Neutrophil (primary cell): ENCODE measurements around the gene DROSHA.

Experiments used
- H3K27ac ChIP-seq: fragments of 200-600 bp; sonication (generic); 2 replicates; pipeline ENCODE4 v1.5.1; 2016; ENCODE audit warnings: mild to moderate bottlenecking, moderate library complexity
- H3K27me3 ChIP-seq: fragments of 200-600 bp; sonication (generic); 2 replicates; pipeline ENCODE4 v1.6.0; 2016; ENCODE audit warnings: mild to moderate bottlenecking
- H3K36me3 ChIP-seq: fragments of 200-600 bp; sonication (generic); 2 replicates; pipeline ENCODE4 v1.5.1; 2017
- H3K4me1 ChIP-seq, 2 experiments: fragments of 200-600 bp in 1 of 2; sonication (generic) in 1 of 2; 1 replicate in 1 of 2; 2 replicates in 1 of 2; pipeline versions ENCODE4 v1.5.1 to v1.6.1; 2013 to 2016; ENCODE audit warnings: low read depth in 1 of 2, low read length in 1 of 2, mild to moderate bottlenecking in 1 of 2, moderate library complexity in 1 of 2; ENCODE audit not compliant: control insufficient read depth in 1 of 2, insufficient read depth in 1 of 2
- H3K4me3 ChIP-seq, 2 experiments: fragments of 200-600 bp in 1 of 2; sonication (generic) in 1 of 2; 1 replicate in 1 of 2; 2 replicates in 1 of 2; pipeline ENCODE4 v1.5.1; 2013 to 2016; ENCODE audit warnings: low read depth in 1 of 2, low read length in 1 of 2, mild to moderate bottlenecking in 1 of 2, moderate library complexity in 1 of 2
- H3K9me3 ChIP-seq: fragments of 200-600 bp; sonication (generic); 2 replicates; pipeline ENCODE4 v1.5.1; 2016
- TF ChIP-seq, protein P1 (sequence below): fragments of 200-600 bp; sonication (generic); IDR thresholded peaks from 2 replicates; pipeline ENCODE4 v1.5.1; 2016; ENCODE audit warnings: antibody characterized with exemption

The DROSHA gene

GRCh38 chr5:31417512-31417911 lies 114.4 kb downstream of the DROSHA start:
- Histone ChIP-seq H3K27ac (no peak overlapping the region), H3K9me3 (no peaks in the 10 kb centered on the region), H3K27me3 (no peaks in the 10 kb centered on the region), H3K36me3 (peaks cover 65% of the 10 kb centered on the region), H3K4me3 (no peak overlapping the region), H3K4me1 (no peaks in the 10 kb centered on the region)
- TF ChIP-seq, protein P1, sequence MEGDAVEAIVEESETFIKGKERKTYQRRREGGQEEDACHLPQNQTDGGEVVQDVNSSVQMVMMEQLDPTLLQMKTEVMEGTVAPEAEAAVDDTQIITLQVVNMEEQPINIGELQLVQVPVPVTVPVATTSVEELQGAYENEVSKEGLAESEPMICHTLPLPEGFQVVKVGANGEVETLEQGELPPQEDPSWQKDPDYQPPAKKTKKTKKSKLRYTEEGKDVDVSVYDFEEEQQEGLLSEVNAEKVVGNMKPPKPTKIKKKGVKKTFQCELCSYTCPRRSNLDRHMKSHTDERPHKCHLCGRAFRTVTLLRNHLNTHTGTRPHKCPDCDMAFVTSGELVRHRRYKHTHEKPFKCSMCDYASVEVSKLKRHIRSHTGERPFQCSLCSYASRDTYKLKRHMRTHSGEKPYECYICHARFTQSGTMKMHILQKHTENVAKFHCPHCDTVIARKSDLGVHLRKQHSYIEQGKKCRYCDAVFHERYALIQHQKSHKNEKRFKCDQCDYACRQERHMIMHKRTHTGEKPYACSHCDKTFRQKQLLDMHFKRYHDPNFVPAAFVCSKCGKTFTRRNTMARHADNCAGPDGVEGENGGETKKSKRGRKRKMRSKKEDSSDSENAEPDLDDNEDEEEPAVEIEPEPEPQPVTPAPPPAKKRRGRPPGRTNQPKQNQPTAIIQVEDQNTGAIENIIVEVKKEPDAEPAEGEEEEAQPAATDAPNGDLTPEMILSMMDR = no peak

DNA sequence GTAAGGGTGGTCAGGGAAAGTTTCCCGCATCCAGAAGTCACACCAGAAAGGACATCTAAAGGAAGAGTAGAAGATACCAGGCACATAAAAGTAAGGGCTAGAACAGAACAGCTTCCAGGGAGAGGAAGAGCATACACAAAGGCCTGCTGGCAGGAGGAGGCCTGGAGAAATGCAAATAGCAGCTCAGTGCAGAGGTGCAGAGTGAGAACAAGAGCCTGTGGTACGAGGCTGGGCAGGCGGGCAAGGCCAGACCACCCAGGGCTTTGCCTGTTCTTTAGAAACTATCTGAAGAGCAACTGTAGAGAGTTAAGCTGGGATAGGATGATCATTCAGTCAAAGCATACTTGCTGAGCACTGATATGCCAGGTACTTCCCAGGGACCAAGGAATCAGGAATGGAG lies 115.3 kb downstream of the DROSHA start:
- H3K4me1 ChIP-seq = no peaks in the 10 kb centered on the region
- H3K36me3 ChIP-seq = peaks cover 67% of the 10 kb centered on the region
- no peaks in the 10 kb centered on the region for H3K9me3 ChIP-seq
- no peak overlapping the region for H3K4me3 ChIP-seq
- no peak overlapping the region for H3K27ac ChIP-seq
- TF ChIP-seq, protein P1 = no peak
- no peaks in the 10 kb centered on the region for H3K27me3 ChIP-seq

- Histone ChIP-seq H3K36me3 (peaks cover 66% of the 10 kb centered on the region), H3K4me3 (no peak overlapping the region), H3K27me3 (no peaks in the 10 kb centered on the region), H3K9me3 (no peaks in the 10 kb centered on the region), H3K4me1 (no peaks in the 10 kb centered on the region), H3K27ac (no peak overlapping the region)
- TF ChIP-seq, protein P1 = no peak
These were observed 115.9 kb downstream of the DROSHA start for GRCh38 chr5:31415960-31416359.

- Histone ChIP-seq H3K9me3 (no peaks in the 10 kb centered on the region), H3K27ac (no peak overlapping the region), H3K4me1 (no peaks in the 10 kb centered on the region), H3K27me3 (no peaks in the 10 kb centered on the region), H3K36me3 (peaks cover 66% of the 10 kb centered on the region), H3K4me3 (no peak overlapping the region)
- TF ChIP-seq, protein P1 = no peak
These were observed 116.6 kb downstream of the DROSHA start for GRCh38 chr5:31415009-31415923.

DNA sequence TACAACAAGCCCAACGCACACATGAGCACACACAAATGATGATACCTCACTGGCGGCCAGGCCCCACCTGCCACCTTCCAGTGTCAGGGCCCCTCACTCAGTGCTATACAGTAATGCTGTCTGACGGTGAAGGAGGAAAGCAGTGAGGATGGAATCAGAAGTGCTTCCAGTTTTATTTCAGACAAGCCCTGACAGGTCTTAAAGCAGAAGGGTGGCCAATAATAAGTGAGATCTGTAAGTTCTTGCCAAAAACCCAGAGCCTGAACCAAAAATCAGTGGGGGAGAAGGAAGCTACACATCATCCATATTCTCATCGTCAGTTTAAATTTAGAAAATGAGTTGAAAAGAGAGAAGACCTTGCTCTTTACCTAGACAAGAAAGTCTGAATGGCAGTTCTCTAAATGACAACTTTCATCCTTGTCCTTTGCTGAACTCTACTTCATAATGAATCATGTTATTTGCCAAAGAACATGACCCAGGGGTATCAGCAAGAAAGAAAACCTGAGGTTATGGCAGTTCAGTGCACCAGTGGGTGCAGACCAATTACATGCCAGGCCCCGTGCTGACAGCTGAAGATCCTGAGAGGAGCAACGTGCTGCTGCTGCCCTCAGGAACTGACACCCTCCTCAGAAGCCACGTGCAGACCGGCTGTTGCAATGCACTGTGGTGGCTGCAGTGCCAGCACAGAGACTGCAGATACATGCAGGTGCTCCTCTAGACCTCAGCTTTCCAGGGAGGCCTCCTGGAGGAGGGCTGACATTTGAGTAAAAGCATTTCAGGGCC lies 118.7 kb downstream of the DROSHA start:
- no peaks in the 10 kb centered on the region for H3K4me1 ChIP-seq
- no peaks in the 10 kb centered on the region for H3K9me3 ChIP-seq
- H3K27ac ChIP-seq = no peak overlapping the region
- H3K4me3 ChIP-seq = no peak overlapping the region
- no peaks in the 10 kb centered on the region for H3K27me3 ChIP-seq
- peaks cover 67% of the 10 kb centered on the region for H3K36me3 ChIP-seq
- TF ChIP-seq, protein P1 = no peak
